Inflammatory macrophage (primary cell): ENCODE data around the gene WDR38.

Experiments
- DNase-seq, 2 donors: peaks; one replicate each; pipeline ENCODE4 v3.0.0-alpha.2; 2020 to 2022
- total RNA-seq, 18 experiments: gene quantifications; one replicate each; lab custom pipeline; 2026; ENCODE audit warnings: mixed read lengths in 6 of 18, inconsistent platforms in 2 of 18; lab: John Stamatoyannopoulos, UW

The WDR38 gene
- 0 to 0.29 (median 0.06) reads per million in 18 experiments for total RNA-seq

- DNase-seq = peak; percentile 74 to 78
These were observed at the start of gene WDR38 for GRCh38 chr9:124852829-124853531. WDR38 (plus strand) TSS chr9:124853460; CDS start chr9:124853532, 72 bp downstream.

GRCh38 chr9:124803911-124804310 is 49.3 kb upstream of the WDR38 start:
- DNase-seq = no peak

GRCh38 chr9:124805186-124805585 is 48.1 kb upstream of the WDR38 start:
- DNase-seq = no peak

- no peak for DNase-seq
These were observed 44.9 kb upstream of the WDR38 start for GRCh38 chr9:124808246-124808956.

- no peak for DNase-seq
These were observed 44.0 kb upstream of the WDR38 start for GRCh38 chr9:124809211-124809610.

GRCh38 chr9:124809741-124810500 is 43.3 kb upstream of the WDR38 start:
- DNase-seq = no peak

- DNase-seq = no peak
These were observed 42.5 kb upstream of the WDR38 start for GRCh38 chr9:124810663-124811355.

- DNase-seq = peak in 1 of 2 donors; percentile 18
These were observed 40.8 kb upstream of the WDR38 start for GRCh38 chr9:124812441-124812876.

- no peak for DNase-seq
These were observed 40.2 kb upstream of the WDR38 start for GRCh38 chr9:124813041-124813440.

- no peak for DNase-seq
These were observed 39.6 kb upstream of the WDR38 start for GRCh38 chr9:124813501-124814163.

- no peak for DNase-seq
These were observed 39.1 kb upstream of the WDR38 start for GRCh38 chr9:124814164-124814535.

- no peak for DNase-seq
These were observed 37.7 kb upstream of the WDR38 start for GRCh38 chr9:124815601-124816000.

GRCh38 chr9:124818431-124819281 is 34.6 kb upstream of the WDR38 start:
- peak in 1 of 2 donors; percentile 53 for DNase-seq

GRCh38 chr9:124820698-124821623 is 32.3 kb upstream of the WDR38 start:
- DNase-seq = no peak

GRCh38 chr9:124828489-124829333 is 24.5 kb upstream of the WDR38 start:
- DNase-seq = no peak

- no peak for DNase-seq
These were observed 24.0 kb upstream of the WDR38 start for GRCh38 chr9:124829334-124829669.

GRCh38 chr9:124830593-124830992 is 22.7 kb upstream of the WDR38 start:
- DNase-seq = no peak

GRCh38 chr9:124831642-124832364 is 21.5 kb upstream of the WDR38 start:
- no peak for DNase-seq
